HG03521 (cell line): Measurements from ENCODE around the gene CCDC85C.

ENCODE experiments used
- ATAC-seq: cut with Tn5 transposase; IDR thresholded peaks from one replicate; pipeline ENCODE4 v1.9.1; 2021; ENCODE audit warnings: mild to moderate bottlenecking, moderate library complexity; ENCODE audit not compliant: unreplicated experiment

Gene CCDC85C

DNA sequence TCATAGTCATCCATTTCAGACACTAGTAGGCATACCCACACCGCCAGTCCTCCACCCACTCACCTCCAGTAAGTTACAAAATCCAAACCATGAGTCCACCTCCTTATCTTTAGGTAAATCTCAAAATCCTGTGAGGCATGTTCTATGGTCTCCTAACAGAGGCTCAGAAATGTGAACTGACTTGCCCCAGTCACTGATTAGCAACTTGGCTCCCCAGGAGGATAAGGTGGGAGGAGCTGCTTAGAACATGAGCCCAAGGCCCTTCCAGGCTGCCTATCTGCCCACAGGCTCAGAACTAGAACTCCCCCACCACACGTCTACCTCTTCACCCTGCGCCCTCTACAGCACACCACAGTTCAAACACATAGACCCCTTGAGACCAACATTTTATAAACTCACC is 143.2 kb downstream of the CCDC85C start:
- ATAC-seq = no peak

DNA sequence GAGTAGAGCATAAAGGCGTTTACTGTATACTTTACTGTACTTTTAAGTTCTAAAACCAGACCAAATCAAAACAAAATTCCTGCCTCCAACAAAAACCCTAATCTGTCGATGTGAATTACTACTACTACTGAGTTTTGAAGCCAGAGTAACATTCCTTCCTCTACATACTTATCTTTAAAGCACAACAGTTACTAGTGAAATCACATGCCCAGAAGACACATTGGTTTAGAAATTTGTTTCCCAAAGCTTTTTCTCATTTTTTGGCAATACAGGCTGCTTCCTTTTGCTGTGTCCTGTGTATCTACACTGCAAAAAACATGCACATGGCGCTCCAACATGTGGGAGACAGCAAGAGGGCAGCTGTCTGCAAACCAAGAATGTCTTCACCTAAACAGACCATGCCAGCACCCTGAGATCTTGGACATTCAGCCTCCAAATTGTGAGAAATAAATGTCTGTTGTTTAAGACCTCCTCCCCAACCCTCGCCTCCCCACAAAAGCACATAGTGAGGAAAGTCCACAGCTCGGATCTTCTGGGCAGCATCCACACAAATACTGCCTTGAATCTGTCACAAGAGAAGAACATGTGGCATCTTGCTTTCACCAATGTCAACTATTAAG is 144.4 kb downstream of the CCDC85C start:
- ATAC-seq = no peak

DNA sequence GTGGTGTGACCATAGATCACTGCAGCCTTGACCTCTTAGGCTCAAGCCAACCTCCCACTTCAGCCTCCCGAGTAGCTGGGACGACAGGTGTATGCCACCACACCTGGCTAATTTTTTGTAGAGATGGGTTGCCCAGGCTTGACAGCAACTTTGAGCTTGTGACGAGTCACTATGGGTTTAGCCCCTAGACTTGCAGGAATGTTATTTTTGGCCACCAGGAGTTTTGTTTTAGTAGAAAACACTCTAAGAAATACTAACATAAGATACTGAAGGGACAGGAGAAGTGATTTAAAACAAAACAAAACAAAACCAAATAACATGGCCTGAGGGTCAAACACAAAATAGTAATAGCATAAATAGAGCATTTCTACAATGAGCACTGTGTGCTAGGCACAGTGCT is 149.8 kb downstream of the CCDC85C start:
- no peak for ATAC-seq

DNA sequence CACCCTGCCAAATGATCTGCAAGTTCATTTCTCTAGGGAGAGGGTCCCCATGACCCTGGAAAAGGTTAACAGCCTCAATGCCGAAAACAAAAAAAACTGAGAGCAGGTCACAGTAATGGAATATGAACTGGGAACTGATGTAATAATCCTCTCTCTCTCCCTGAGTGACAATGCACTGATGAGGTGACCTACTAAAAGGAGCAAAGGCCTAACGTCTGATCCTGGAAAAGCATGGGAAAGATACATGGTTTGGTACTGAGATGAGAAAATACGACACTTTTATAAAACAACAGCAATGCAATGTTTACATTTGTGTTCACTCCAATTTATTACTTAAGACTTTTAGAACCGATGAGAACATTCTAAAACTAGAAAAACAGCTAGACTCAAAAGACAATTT is 151.0 kb downstream of the CCDC85C start:
- no peak for ATAC-seq

DNA sequence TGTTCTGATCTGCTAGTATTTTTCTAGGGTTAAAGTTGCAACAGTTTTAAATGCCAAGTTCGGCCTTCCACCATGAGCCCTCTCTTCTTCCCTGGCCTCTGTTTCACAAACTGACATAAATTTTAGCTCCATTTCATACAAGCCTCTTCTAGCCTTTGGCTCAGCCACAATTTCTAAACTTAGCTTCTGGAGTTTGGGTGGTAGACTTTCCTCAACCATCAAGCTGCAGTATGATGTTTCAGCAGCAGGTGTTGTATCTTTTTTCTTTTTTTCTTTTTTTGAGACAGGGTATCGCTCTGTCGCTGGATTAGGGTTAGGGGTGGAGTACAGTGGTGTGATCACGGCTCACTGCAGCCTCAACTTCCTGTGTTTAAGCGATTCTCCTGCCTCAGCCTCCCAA is 152.8 kb downstream of the CCDC85C start:
- ATAC-seq = no peak

DNA sequence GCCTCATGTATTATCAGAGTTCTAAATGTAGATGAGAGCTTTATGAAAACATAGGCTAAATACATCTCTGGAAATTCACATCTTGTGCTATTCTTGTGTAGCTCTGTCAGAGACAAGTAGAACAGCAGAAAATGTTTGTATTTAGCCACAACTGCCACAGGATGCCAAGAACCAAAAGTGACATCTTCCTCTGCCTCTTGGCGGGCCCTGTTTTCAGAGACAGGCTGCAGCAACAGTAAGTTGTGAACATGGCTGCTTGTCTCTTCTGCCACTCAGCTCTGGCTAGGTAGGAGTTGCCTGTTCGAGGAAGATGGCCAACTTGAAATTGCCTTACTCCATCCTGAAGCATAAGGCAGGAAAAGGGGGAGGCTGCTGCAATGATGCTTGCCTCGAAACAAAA is 153.7 kb downstream of the CCDC85C start:
- ATAC-seq = no peak
